ENCODE results near the gene ESRP2. TPM values are rescaled to one million over a fixed set of nuclear protein-coding genes. Genes with fewer than 3 reads are reported as not detected.

Gene ESRP2
- total and polyA plus RNA-seq, 9 of the 15 experiments (the other 6 are each of a cell fraction or from before 2014, with no cell fraction given) = 0.05 to 0.15 (median 0.07) TPM; not detected in 6

DNA sequence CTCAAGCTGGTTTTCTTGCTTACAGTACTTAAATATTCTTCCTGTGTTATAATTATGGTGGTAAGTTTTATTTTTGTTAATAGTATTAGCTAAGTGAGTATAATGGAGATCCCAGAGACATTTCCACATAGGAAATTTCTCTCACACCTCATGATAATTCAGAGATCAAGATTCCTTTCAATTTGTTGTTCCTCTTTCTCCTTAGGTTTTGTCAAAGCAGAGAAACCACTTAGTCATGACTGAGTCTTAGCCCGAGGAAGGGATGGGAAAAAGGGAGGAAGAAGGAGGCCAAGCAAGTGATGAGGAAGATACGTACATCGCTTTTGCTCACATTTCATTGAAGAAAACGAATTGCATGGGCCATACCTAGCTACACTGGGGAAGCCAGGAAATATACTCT is 18.4 kb downstream of the ESRP2 start:
- H2AFZ ChIP-seq (ENCODE audit: low read depth, low read length) = no peak overlapping the region
- FAIRE-seq (no peak), ATAC-seq (no peak), DNase-seq (ENCODE audit: extremely low read depth in 1 of 4, low spot score in 3 of 4) (no peak)
- H3K9me1 ChIP-seq (ENCODE audit: control insufficient read depth, insufficient read depth, low read length) = no peaks in the 10 kb centered on the region
- H3K4me2 ChIP-seq (ENCODE audit: insufficient read depth, low read length) = no peak overlapping the region
- intact Hi-C loops (cut with micrococcal nuclease) = no loop called here
- no peaks in the 10 kb centered on the region for H3K27me3 ChIP-seq (ENCODE audit: control insufficient read depth in 2 of 2, insufficient read depth in 2 of 2, low read length in 2 of 2)
- peaks cover 56% of the 10 kb centered on the region; the same call in 2 of the 3 replicates for H3K36me3 ChIP-seq (ENCODE audit: control insufficient read depth, insufficient read depth, low read length)
- ChIA-PET POLR2A (interaction anchor here (0.6 to 2.3 kb wide), 4 partner anchors 11 to 352 kb away, joined by 3 to 8 read pairs (median 5); no protein-coding TSS in a partner anchor), CTCF (ENCODE audit: low intra/inter-chr PET ratio) (no interaction called here)
- no TSS peak for BruUV-seq (replicated peaks)
- TF ChIP-seq, protein P1, sequence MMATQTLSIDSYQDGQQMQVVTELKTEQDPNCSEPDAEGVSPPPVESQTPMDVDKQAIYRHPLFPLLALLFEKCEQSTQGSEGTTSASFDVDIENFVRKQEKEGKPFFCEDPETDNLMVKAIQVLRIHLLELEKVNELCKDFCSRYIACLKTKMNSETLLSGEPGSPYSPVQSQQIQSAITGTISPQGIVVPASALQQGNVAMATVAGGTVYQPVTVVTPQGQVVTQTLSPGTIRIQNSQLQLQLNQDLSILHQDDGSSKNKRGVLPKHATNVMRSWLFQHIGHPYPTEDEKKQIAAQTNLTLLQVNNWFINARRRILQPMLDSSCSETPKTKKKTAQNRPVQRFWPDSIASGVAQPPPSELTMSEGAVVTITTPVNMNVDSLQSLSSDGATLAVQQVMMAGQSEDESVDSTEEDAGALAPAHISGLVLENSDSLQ (IDR thresholded peaks at IDR 0.05) = no peak
- no peak for TF ChIP-seq BRD9 (IDR thresholded peaks at IDR 0.05; ENCODE audit: low read depth, partially characterized antibody)
- no peak for TF ChIP-seq GABPA (tag; conservative IDR thresholded peaks at IDR 0.05; ENCODE audit: low read depth)
- TF ChIP-seq FOXK1 (CRISPR knock-in tag; IDR thresholded peaks at IDR 0.05; ENCODE audit: borderline replicate concordance) = no peak
- TF ChIP-seq TCF7 (IDR thresholded peaks at IDR 0.05; ENCODE audit: borderline replicate concordance) = no peak
- TF ChIP-seq ZNF766 (CRISPR knock-in tag; conservative IDR thresholded peaks at IDR 0.05) = no peak
- no peak for TF ChIP-seq ZNF699 (CRISPR knock-in tag; IDR thresholded peaks at IDR 0.05; ENCODE audit: insufficient replicate concordance)
- TF ChIP-seq CBX8 (IDR thresholded peaks at IDR 0.05; ENCODE audit: borderline replicate concordance, extremely low read depth, low read depth, low read length, poor library complexity, severe bottlenecking) = no peak
- 82% methylated on average over 4 of the region's 4 CpGs for WGBS (ENCODE audit: insufficient coverage, low coverage, missing lambda C conversion rate)
- peaks cover 42% of the 10 kb centered on the region for H3K79me2 ChIP-seq (ENCODE audit: control insufficient read depth, insufficient read depth, low read length)
- H3K4me1 ChIP-seq (replicated peaks in 1 of 2; ENCODE audit: control insufficient read depth in 2 of 2, insufficient read depth in 2 of 2, low read length in 2 of 2) = peaks cover 0 to 8% of the 10 kb centered on the region in 2 experiments; a peak in 2 of 5 replicates
- no peaks in the 10 kb centered on the region for H3K9me3 ChIP-seq (replicated peaks; ENCODE audit: control insufficient read depth, insufficient read depth, low read depth, low read length)
- H3K4me3 ChIP-seq = no peak overlapping the region
- H4K20me1 ChIP-seq (replicated peaks; ENCODE audit: control insufficient read depth, insufficient read depth, low read length) = no peaks in the 10 kb centered on the region; the same call in 1 of the 2 replicates
- no peak overlapping the region for H3K27ac ChIP-seq (ENCODE audit: extremely low read depth, low read depth, low read length)
- in situ Hi-C loops (cut with MboI) = no loop called here
- no peak overlapping the region for H3K9ac ChIP-seq (ENCODE audit: insufficient read depth in 1 of 2, low read depth in 2 of 2, low read length in 2 of 2)

Data from K562 (cell line).